A673 (cell line): ENCODE measurements around the gene XIRP1.

Experiments used
- CTCF ChIP-seq: fragments of 300-800, 200-600 bp; sonication (generic); conservative IDR thresholded peaks from 2 replicates; pipeline ENCODE4 v1.5.1; 2017; ENCODE audit warnings: low read depth, mild to moderate bottlenecking, antibody characterized with exemption, low read length, moderate library complexity, mixed read lengths
- EZH2 ChIP-seq: fragments of 200-600 bp; sonication (generic); IDR thresholded peaks from 2 replicates; pipeline ENCODE4 v1.6.1; 2017; ENCODE audit warnings: borderline replicate concordance, low read depth, mild to moderate bottlenecking, mixed read lengths, antibody characterized with exemption, low read length; ENCODE audit not compliant: poor library complexity, severe bottlenecking

- TF ChIP-seq CTCF (no peak), EZH2 (no peak)
Observed at GRCh38 chr3:39139442-39139841, 53.0 kb downstream of the XIRP1 start.
